Measurements from ENCODE around the gene GNPDA2.

- no peak for TF ChIP-seq SUZ12 (IDR thresholded peaks at IDR 0.05; ENCODE audit: extremely low read depth, insufficient read depth, insufficient read length)
- no peak for TF ChIP-seq ZNF274 (IDR thresholded peaks at IDR 0.05; ENCODE audit: low read depth, low read length)
- TF ChIP-seq YY1 (IDR thresholded peaks at IDR 0.05; ENCODE audit: insufficient read depth, insufficient read length), result no peak
Observed at GRCh38 chr4:44725726-44726037, 674 bp downstream of the GNPDA2 start.

All from NT2/D1 (cell line).